Measurements from ENCODE around the gene TRMT11.
A peak's percentile ranks its signal among the peaks of the same experiment; 100 is the strongest.
"Not testable (repeated sequence)": the region's sequence is repeated elsewhere in the genome, so short reads cannot be mapped to it uniquely, and the experiment has no call there.

The TRMT11 gene

DNA sequence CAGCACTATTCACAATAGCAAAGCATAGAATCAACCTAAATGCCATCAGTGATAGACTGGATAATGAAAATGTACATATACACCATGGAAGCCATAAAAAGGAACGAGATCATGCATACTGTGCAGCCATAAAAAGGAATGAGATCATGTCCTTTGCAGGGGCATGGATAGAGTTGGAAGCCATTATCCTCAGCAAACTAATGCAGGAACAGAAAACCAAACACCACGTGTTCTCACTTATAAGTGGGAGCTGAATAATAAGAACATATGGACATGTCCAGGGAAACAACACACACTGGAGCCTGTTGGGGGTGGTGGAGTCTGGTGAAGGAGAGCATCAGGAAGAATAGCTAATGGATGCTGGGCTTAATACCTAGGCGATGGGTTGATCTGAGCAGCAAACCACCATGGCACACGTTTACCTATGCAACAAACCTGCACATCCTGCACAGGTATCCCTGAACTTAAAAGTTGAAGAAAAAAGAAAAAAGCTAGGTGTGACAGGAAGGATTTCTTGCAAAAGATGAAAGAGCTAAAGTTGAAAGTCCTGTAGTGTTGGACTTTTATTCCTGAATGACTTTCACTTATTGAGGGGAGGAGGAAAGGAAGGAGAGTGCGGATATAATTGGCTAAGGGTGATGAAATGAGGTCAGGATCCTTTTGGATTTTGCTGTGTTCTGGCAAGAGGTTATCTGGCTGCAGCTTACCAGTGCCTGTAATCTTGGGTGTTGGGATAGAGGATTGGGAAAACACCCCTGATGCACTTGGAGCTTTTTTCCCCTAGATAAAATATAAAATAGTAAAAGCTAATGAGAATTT lies 8.5 kb downstream of the TRMT11 start:
- DNase-seq = no peak

DNA sequence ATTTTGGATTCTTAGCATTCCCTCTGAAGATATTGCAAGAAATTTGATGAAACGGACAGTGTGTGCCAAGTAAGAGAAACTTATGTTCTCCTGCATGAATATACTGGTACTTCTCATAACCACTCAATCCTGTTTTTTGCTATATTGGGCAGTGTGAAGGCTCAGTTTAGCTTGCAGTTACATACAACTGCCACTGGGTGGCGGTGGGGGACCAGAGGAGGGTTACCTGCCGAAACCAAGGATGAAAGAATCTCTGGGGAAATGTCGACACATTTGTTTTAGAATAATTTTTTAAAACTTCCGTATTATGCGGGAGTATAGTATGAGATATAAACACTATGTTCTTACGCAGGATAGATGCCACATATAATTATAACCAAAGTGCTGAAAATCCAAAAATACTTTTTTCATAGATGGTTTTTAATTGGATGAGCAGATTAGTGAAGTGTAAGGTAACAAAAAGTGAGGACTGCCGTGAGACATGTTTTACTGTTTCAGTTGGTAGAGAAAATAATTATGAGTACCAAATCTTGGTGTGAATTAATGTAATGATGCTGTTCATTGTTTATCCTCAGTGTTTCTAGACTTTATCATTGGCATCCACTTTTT lies 9.7 kb downstream of the TRMT11 start:
- peak; percentile 53 for DNase-seq

DNA sequence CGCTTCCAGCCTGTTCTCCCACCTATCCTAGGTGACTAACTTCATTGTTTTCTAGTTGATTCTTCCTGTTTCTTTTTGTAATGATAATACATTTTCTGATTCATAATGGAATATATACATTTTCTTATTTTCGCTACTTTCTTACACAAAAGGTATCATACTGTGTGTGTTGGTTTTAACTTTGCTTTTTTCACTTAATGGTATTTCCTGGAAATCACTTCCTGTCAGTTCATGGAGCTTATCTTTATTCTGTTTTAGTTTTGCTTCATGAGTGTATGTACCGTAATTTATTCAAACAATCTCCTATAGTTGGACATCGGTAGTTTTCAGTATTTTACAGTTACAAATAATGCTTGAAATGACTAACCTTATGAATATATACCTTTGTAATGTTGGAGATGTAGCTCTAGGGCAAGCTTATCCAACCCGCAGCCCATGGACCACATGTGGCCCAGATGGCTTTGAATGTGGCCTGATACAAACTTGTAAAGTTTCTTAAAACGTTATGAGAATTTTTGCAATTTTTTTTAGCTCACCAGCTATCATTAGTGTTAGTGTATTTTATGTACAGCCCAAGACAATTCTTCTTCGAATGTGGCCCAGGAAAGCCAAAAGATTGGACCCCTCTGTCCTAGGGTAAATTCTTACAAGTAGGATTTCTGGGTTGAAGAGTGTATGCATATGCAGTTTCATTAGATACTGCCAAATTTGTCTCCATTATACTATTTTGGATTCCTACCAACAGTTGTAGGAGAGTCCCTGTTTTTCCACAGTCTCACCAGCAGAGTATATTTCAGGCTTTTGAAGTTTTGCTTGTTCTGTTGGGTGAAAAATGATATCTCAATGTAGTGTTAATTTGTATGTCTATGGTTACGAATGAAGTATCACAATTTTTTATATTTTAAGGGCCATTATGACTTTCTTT lies 16.7 kb downstream of the TRMT11 start:
- DNase-seq = no peak

DNA sequence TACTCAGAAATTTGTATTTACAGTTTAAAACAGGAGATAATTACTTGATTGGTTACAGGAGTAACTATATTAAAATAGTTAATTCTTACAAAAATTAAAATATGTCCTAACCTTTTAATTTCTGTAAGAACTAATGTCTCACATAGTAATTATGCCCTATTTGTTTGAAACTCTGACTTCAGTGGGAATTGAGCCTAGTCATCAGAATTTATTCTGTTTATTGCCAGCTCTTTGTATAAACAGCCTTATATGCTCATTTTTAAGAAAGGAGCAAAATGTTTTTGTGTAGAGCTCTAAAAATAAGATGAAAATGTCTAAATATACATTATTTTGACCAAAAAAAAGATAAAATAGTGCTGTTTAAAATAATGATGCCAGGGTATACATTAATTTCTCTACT lies 21.5 kb downstream of the TRMT11 start:
- DNase-seq = no peak

DNA sequence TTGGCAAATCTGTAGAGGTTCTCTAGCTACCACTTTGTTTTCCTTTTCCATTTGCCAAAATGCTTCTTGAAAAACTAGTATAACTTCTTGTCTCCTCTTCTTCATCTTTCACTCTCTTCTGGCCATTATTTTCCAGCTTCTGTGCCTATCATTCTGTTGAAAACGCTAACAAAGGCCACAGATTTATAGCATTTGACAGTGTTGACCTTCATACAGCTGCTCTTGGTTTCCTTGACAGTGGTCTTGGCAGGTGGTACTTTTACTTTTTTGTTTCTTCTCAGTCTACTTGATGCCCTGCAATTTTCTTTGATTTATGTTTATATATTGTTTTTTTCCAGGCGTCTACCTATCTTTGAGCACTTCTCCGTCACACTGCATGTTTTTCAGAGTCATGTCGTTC lies 23.7 kb downstream of the TRMT11 start:
- no peak for DNase-seq

DNA sequence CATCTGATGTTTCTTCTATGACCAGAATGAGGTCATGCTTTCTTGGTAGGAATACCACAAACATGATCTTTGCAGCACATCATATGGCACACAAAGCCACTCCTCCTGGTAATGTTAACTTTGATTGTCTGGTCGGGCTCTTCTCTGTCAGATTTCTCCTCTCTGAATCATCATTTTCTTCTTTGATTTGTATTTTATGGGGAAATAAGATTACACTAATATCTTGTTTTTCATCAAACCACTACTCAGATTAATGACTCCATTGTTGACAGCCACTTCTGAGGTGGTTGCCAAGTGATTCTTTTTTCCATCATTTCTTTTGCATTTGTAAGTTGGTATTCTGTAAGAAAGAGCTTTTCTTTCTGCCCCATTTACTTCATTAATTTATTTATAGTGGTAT lies 29.5 kb downstream of the TRMT11 start:
- DNase-seq = no peak

DNA sequence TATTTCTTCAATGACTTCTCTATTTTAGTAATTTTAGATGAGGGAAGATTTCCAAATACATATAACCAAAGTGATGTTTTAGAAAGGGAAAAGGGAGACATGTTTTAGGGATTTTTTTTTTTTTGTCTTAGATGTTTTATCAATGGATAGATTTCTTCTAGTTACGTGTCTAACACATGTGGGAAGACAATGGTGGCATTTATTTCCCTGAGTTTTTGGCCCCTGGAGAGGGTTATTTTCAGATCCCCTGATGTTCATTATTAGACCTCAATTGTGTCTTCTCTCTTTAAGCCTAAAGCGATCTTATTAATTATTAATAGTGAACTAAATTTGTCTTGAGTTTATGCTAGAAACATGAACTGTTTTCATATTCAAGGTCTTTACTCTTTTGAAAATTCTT lies 30.3 kb downstream of the TRMT11 start:
- no peak for DNase-seq

DNA sequence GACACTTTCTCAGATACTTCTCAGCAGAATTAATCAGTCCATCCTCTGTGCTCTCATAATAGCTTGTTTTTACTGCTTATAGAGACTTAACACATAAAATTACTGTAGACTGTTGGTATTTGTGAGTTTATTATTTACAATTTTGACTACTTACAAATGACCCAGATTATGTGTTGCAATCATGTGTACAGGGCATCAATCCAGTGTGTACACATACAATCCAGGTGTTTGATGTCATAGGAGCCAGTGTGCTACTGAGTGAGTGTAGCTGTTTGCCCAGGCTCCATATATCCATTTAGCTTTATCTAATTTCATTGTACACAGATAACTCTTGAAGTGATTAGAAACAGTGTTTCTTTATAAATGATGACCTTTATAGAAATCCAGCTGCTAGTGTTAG lies 31.3 kb downstream of the TRMT11 start:
- no peak for DNase-seq

DNA sequence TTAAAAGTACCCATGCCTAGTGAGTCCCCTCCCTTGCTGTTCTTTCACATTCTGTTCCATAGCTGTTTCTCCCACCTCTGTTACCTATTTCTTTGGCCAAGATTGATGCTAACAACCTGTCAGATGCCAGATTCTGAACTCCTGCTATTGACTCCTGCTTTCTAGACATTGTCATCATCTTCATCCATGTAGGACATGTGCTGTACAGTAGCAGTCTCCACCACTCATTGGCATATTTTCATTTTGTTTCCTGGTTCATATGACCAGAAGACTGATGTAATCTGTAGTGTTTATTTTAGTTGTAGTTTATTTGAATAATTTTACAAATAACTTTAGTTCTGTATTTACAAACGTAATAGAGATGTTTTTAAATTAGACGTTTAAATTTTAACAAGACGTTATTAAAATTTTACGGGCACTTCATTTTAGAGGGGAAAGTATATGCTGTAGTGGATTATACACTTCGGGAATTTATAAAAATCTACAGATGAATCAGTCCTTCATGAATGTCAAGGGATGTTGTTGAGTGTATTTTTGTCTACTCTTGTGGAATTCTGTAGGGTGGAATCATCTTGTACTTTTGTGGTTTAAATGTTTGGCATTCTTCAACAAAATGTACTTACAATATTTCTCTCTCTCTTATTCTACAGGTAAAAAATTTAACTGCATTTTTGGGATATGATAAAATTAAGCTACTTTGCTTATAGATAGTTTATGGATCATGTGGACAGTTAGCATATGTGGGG lies 34.1 kb downstream of the TRMT11 start:
- no peak for DNase-seq

DNA sequence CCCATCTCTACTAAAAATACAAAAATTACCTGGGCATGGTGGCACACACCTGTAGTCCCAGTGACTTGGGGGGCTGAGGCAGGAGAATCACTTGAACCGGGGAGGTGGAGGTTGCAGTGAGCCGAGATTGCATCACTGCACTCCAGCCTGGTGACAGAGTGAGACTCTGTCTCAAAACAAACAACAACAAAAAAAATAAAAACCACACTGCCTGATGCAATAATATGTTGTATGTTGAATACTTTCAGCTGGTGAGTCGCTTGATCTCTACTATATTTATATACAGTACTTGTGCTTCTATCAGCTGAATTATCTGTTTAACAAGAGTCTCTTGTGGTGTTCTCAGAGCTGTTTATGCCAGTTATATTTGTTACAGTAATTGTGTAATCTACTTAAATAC lies 37.1 kb downstream of the TRMT11 start:
- not testable (repeated sequence) for DNase-seq

DNA sequence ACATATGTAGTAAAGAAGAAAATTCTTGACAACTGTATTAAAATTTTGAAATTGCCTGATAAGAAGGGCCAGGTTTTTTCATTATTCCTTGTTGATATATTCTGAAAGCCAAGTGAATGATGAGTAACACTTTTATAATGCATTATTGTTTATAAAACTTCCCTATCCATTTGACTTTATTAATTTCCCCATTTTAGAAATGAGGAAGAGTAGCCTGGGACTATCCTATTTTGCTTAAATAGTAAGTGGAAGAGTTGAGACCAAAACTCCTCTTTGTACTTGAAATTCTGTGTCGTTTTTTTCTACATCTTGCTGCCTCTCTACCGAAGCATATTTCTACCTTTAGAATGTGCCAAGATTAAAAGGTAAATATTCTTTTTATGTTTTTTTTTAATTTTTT lies 39.7 kb downstream of the TRMT11 start:
- DNase-seq = no peak

DNA sequence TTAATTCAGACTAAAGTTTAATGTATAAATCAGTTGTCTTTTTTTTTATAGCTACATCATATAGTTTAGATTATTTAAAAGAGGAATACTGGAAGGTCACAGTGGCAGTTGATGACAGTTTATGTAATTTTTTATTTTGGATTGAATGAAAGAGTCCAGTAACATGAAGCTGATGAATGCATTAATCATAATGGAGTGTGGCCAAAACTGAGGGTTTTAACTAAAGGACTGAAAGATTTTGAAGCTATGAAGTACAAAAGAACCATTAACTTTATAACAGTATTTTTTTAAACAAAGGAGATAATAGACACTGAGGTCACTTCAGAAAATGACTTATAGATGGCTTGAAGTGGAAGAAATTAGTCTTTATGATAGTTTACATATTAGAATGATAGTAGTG lies 41.3 kb downstream of the TRMT11 start:
- no peak for DNase-seq

DNA sequence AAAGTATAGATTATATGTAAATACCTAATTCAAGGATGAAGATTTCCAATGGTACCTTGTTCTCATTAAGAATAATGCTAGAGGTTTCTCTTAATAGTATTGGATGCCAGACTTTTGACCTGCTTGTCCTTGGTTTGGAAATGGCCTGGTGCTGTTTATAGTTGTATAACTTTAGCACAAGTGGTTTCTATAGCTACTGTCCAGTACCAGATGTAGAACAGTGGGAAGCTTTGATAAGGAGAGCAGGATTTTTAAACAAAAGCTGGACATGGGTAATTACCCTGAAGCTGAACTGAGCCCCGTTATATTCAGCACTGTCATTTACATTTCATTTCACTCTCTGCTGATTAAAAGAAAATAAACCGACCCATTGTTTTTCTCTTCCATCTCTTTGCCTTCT lies 43.7 kb downstream of the TRMT11 start:
- no peak for DNase-seq

DNA sequence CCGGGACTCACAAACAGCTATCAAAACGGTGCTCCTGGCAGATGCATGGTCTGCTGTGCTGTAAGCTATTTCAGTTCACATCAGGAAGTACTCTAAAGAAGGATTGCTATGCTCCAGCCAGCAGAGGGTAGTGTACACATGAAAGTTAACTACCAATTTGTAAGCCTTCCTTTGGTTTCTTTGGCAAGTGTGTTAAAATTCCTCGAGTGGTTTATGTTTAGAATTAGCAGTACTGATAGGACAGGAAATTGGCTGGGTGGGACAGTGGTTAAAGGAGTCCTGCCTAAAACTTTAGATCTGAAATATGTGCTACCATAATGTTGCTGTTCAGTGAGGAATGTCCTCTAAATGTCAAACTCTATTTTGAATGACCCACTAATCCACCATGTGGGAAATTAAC lies 47.4 kb downstream of the TRMT11 start:
- DNase-seq = no peak

DNA sequence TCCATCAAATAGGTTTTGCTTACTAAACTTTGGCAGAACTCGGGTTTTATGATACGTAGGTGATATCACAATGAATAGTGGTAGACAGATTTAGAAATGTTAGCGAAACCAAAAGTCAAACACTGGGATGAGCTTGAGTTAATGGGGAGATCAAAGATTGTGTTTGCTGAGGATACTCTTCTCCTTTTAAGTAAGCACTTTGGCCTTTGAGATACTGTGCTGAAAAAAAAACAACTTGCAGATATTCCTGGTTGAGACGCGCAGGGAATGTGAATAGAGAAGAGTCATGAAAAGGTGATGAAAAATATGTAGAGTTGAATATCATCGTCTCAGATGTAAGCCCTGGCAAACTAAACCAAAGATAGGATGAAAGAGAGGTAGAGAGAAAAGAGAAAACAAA lies 48.3 kb downstream of the TRMT11 start:
- DNase-seq = no peak

DNA sequence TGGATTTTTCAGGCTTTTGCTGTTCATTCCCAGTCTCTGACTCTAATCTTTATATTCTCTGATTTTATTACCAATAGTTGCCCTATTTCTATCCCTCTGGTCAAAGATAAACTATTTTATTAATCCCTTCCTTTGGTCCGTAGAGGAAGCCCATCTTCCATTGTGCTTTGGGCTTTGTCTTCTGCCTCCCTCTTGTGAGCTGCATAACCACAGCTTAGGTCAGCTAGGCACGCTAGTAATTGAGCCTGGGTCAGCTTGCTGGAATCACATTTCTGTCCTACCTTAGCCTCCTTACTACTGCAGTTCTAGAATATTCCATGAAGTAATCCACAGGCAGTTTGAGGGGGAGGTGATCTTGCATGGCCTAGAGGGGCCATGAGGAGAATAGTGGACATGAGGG lies 49.4 kb downstream of the TRMT11 start:
- no peak for DNase-seq

DNA sequence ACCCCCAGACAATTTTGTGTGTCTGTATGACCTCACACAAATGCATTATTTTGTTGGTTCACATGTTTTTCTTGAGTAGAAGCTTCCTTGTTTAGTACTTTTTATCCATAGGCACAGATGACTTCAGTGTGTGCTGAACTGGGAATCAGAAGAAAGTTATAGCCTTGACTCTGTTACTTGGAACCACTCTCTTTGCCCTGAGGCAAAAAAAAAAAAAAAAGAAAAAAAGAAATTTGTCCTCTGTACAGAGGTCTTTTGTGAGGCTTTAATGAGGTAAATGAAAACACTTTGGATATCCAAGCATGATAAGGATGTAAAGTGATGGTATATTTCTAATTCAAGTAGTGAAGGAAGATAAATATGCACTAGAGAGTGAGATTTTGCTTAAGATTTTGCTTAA lies 51.9 kb downstream of the TRMT11 start:
- DNase-seq = no peak

DNA sequence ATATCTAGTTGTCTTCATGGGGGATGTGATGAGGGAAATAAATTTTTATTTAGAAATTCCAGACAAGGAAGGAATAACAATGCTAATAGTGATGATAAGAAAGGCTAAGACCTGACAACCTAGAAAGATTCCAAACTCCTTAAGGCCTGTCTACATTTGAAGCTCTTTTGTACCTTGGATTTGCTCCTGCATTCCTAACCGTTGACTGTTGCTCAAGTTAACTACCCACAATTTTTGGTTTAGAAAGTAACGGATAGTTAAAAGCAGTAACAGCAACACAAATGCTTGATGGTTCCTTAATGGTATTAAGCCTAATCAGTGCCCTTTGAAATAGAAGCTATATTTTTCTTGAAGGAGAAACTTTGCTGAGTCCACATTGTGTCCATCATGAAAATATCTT lies 52.9 kb downstream of the TRMT11 start:
- no peak for DNase-seq

DNA sequence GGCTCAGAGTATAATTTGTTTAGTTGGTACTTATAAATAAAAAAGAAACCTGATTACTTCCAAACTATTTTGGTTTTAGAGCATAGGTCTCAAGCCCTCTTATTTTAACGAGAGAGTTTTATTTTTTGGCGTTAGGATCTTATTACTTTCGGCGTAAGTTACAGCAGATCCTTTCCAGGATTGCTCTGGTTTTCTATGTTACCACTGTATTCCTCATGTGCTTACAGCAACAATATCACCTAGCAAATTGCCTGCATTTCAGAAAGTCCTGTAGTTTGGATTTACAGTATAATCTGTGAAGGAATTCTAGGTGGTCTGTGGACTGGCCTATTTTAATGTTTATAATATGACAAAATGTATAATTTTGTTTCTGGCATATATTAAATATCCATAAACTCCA lies 54.1 kb downstream of the TRMT11 start:
- DNase-seq = no peak

DNA sequence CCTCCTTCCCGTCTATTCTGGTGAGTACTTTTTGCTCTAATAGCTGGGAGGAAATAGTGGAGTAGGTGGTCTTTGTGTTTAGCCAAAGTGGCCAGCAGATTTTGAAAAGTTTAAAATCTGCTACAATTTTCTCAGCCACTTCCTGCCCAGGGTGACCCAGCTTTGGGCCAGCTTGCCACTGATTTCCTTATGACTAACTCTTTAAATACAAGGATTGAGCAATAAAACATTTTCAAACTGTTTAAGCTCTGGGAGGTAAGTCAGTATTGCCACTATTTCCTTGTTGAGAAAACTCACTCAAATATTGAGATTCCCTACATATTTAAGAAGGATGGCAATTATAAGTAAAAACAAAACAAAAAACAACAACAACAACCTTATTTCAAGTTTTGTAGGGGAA lies 54.5 kb downstream of the TRMT11 start:
- no peak for DNase-seq

DNA sequence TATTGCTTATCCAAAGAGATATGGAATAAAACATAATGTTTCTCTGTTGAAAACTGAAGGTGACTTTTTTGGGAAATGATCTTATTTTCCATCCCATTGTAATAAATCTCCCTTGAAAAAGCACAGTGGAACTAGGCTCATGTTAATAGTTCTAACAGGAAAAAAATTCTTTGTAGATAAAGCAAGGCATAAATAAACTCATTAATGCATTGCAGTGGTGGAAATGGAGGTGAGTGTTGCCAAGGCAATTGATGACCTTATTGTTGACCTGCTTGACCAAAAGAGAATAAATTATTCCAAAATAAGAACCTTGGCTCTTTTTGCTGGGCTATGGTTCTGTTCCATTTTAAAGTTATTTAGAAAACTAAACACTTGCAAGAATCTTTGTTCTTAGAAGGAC lies 55.2 kb downstream of the TRMT11 start:
- DNase-seq = no peak

DNA sequence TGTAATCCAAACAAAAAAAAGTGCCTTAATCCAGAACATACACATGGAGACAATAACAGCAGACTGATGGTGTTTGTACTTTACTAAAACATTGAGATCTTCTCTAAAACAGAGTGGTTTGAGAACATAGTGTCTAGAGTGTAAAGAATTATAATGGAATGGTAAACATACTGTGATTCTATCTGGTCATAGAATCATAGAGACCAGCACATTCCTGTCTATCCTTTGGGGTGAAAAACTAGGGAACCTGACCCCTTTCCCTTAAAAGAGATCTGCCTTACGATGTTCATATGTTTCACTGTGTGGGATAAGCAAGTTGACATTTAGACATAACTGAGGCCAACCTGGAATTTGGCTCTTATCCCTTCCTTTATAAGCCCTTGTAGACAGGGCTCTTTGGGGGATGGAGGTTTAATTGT lies 55.7 kb downstream of the TRMT11 start:
- no peak for DNase-seq

DNA sequence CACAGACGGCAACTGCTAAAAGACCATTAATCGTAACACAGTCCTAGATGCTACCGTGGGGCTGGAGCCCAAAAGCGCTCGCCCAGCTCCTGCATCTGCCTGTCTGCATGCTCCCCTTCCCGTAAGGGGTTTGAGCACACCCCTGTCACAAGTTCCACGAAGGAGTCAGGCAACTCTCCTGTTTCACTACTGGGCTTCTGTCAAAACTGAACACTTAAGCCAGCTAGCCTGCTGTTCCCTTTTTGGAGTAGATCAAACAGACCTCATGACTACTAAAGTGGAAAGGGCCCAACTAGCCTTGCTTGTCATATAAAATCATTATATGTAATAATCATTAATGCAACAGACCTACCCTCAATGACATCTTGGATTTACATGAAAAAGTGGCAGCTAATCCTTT lies 61.3 kb downstream of the TRMT11 start:
- no peak for DNase-seq

Measured in activated effector memory CD4-positive, alpha-beta T cell treated with Interleukin-2 at 50 U/mL for 16 hours (primary cell).